Muscle of leg (tissue), 11 donors: ENCODE measurements around the gene ATP8A2. TPM values are rescaled to one million over a fixed set of nuclear protein-coding genes. Genes with fewer than 3 reads are reported as not detected.
"Not testable (repeated sequence)": the region's sequence is repeated elsewhere in the genome, so short reads cannot be mapped to it uniquely, and the experiment has no call there.

Experiments
- DNase-seq: peaks from one replicate; pipeline ENCODE4 v3.0.0; 2013
- H3K27ac ChIP-seq: one replicate; pipeline ENCODE4 v1.5.1; 2013; ENCODE audit warnings: mild to moderate bottlenecking, low read length, control low read depth
- H3K27me3 ChIP-seq: one replicate; pipeline ENCODE4 v1.6.1; 2013; ENCODE audit warnings: low read length; ENCODE audit not compliant: control insufficient read depth, insufficient read depth
- H3K36me3 ChIP-seq: one replicate; pipeline ENCODE4 v1.6.1; 2013; ENCODE audit warnings: low read length; ENCODE audit not compliant: control insufficient read depth, insufficient read depth
- H3K4me1 ChIP-seq: one replicate; pipeline ENCODE4 v1.6.1; 2013; ENCODE audit warnings: low read length; ENCODE audit not compliant: control insufficient read depth, insufficient read depth
- H3K4me3 ChIP-seq: one replicate; pipeline ENCODE4 v1.5.1; 2013; ENCODE audit warnings: low read length, control low read depth
- H3K9me3 ChIP-seq: replicated peaks from 2 replicates; pipeline ENCODE4 v1.6.1; 2013; ENCODE audit warnings: low read depth, low read length; ENCODE audit not compliant: control insufficient read depth
- WGBS: methylation state at CpG from one replicate; pipeline ENCODE4 v1.1.5; 2013; ENCODE audit warnings: missing lambda C conversion rate; ENCODE audit not compliant: insufficient coverage; 5-methylcytosine and 5-hydroxymethylcytosine counted together
- polyA plus RNA-seq, 8 donors: library from polyadenylated mRNA; unstranded; fragments of 120-200 nt; gene quantifications; one replicate each; pipeline versions ENCODE4 v1.2.1 to v1.2.3, GENCODE V29; 2013; ENCODE audit warnings: inconsistent platforms in 1 of 8, low replicate concordance in 1 of 8; ENCODE audit not compliant: insufficient read length in 8 of 8, insufficient read depth in 1 of 8
- total RNA-seq: library from RNA; stranded (reverse); fragments of 120-200 nt; gene quantifications from one replicate; pipeline ENCODE4 v1.2.4, GENCODE V29; 2013

The ATP8A2 gene
- total and polyA plus RNA-seq, 9 donors, result 0.89 to 2.9 (median 1.6) TPM

DNA sequence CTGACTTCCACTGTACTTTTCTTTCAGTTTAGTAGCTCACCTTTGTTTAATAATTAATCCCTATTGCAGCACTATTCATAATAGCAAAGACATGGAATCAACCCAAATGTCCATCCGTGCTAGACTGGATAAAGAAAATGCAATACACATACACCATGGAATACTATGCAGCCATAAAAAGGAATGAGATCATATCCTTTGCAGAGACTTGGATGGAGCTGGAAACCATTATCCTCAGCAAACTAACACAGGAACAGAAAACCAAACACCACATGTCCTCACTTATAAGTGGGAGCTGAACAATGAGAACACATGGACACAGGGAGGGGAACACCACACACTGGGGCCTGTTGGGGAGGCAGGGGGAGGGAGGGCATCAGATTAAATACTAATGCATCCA lies 402.3 kb downstream of the ATP8A2 start:
- H3K27me3 ChIP-seq, H3K4me3 ChIP-seq, DNase-seq, H3K36me3 ChIP-seq, H3K27ac ChIP-seq, H3K9me3 ChIP-seq: not testable (repeated sequence)
- H3K4me1 ChIP-seq, result peaks cover 26% of the 10 kb centered on the region
- WGBS, result no CpG with 5 or more reads among the region's 1 CpG

DNA sequence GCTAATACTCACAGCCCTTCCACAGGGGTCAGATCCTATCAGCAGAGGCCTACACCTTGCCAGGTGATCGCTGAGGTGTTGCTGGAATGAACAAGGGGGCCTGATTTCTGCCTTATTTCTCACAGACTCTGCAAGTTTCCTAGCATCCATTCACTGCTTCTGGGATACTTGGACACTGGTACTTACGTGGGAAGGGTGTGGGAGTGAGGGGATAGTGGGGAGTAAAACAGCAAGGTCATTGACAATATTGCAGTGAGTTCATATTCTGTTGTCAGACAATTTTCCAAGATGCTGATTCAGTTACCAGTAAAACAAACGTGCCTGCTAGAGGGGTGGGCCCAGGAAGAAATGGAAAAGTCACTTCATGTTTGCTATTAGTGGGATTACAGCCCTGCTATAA lies 403.5 kb downstream of the ATP8A2 start:
- H3K27me3 ChIP-seq, result no peaks in the 10 kb centered on the region
- 86% methylated on average over 2 of the region's 3 CpGs for WGBS

DNA sequence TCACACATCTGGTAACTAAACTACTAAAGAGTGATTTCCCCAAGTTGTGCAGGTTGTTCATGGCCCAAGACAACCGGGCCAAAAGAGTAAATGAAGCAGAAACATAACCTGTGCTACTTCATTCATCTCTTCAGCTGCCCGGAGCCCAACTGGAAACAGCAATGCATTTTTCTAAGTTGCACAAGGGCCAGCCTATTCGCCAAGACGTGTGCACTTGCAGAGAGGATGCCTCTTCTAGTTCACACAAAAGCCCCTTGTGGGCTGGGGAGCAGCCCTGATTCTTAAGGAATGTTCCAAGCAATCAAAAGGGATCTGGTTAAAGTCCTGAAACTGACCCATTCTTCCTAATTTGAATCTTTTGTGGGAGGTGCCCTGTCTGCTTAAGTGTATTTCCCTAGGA lies 404.2 kb downstream of the ATP8A2 start:
- no peaks in the 10 kb centered on the region for H3K27me3 ChIP-seq
- no peak for DNase-seq
- H3K4me3 ChIP-seq, result no peak overlapping the region
- no peak overlapping the region for H3K27ac ChIP-seq
- no peaks in the 10 kb centered on the region for H3K36me3 ChIP-seq
- peaks cover 15% of the 10 kb centered on the region for H3K4me1 ChIP-seq
- WGBS, result 50% methylated on average over 2 of the region's 4 CpGs
- no peaks in the 10 kb centered on the region for H3K9me3 ChIP-seq

More for the DNA sequence above, 403.5 kb downstream of the ATP8A2 start:
- no peak overlapping the region for H3K27ac ChIP-seq
- no peaks in the 10 kb centered on the region for H3K36me3 ChIP-seq
- H3K9me3 ChIP-seq, result no peaks in the 10 kb centered on the region
- H3K4me1 ChIP-seq, result peaks cover 17% of the 10 kb centered on the region
- no peak for DNase-seq
- H3K4me3 ChIP-seq, result no peak overlapping the region

DNA sequence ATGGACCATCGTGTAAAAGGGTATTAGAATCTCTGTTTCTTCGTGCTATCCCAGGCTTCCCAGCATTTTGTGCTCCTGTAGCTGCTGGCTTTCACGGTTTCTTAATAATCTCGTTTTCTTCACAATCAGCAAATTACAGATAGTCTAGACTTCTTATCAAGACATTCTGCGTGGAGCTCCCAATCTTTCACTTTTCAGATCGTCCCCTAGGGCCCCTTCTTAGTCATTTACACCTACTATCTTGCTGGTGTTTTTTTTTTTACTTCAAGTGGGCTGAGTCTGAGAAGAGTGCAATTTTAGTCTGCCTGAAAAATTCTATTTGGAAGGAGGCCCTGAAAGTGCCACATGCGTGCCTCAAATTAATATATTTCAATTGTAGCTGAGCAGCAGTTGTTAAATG lies 404.9 kb downstream of the ATP8A2 start:
- no peaks in the 10 kb centered on the region for H3K9me3 ChIP-seq
- no peak for DNase-seq
- no peak overlapping the region for H3K27ac ChIP-seq
- no peaks in the 10 kb centered on the region for H3K36me3 ChIP-seq
- peaks cover 10% of the 10 kb centered on the region for H3K4me1 ChIP-seq
- no peak overlapping the region for H3K4me3 ChIP-seq
- no peaks in the 10 kb centered on the region for H3K27me3 ChIP-seq
- WGBS, result 62% methylated on average over 5 of the region's 7 CpGs

DNA sequence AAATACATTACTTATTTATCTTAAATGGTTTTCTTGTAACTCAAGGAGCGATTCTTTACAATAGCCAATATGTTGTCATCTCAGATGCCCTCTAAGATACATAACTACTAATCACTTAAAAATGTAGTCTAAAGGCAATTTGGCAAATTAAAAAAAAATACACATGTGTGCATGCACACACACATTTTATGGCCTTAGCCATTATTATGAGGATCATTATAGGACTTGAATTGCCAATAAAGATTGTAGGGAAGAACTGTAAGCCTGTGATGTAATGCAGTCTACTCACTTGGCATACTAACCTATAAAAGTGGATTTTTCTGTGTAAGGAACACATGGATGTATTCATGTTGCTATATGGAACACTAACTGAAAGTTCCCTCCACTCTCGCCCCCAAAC lies 405.7 kb downstream of the ATP8A2 start:
- Histone ChIP-seq H3K4me1 (peaks cover 8% of the 10 kb centered on the region), H3K4me3 (no peak overlapping the region), H3K9me3 (no peaks in the 10 kb centered on the region), H3K36me3 (no peaks in the 10 kb centered on the region), H3K27me3 (no peaks in the 10 kb centered on the region), H3K27ac (no peak overlapping the region)
- no peak for DNase-seq
- WGBS, result no CpG with 5 or more reads among the region's 2 CpGs

DNA sequence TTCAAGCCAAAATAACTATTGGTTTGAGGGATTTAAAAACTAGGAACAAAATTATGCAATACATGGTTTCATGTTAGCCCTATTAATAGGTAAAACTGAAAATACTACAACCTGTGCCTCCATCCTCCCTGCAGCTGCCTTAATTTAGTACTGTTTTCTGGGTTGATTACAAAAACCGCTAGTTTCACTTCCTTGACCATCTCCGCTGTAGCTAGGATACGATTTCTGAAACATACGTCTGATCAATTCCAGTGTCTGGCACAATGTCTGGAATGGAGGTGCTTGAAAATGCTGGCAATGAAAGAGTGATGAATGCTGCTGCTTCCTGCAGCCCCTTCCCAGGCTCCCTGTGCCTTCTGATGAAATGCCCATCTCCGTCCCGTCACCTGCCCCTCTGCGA lies 406.6 kb downstream of the ATP8A2 start:
- Histone ChIP-seq H3K9me3 (no peaks in the 10 kb centered on the region), H3K36me3 (no peaks in the 10 kb centered on the region), H3K4me3 (no peak overlapping the region), H3K4me1 (peaks cover 12% of the 10 kb centered on the region), H3K27ac (no peak overlapping the region), H3K27me3 (no peaks in the 10 kb centered on the region)
- no peak for DNase-seq
- WGBS, result no CpG with 5 or more reads among the region's 7 CpGs

DNA sequence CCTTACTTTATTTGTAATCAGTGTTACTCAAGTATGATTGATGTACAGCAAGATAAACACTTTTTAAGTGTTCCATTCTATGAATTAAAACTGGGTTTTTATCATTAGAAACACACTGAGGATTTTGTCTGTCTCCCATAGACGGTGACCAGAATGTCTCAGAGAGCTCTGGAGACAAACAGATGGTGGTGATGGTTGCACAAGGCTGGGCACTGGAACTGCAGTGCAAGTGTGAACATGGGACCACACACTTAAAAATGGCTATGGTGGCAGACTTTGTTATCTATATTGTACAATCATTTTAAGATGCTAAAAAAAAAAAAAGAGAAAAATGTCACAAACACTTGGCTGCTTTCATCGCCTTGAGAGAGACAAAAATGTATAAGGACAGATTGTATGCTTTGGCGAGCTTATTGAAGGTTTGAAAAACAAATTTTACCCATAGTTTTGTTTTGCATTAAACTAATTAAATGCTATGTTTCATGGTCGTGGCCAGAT lies 407.1 kb downstream of the ATP8A2 start:
- Histone ChIP-seq H3K9me3 (no peaks in the 10 kb centered on the region), H3K36me3 (no peaks in the 10 kb centered on the region), H3K27ac (no peak overlapping the region), H3K4me3 (no peak overlapping the region), H3K4me1 (peaks cover 17% of the 10 kb centered on the region), H3K27me3 (no peaks in the 10 kb centered on the region)
- no peak for DNase-seq
- WGBS, result no CpG with 5 or more reads among the region's 4 CpGs

DNA sequence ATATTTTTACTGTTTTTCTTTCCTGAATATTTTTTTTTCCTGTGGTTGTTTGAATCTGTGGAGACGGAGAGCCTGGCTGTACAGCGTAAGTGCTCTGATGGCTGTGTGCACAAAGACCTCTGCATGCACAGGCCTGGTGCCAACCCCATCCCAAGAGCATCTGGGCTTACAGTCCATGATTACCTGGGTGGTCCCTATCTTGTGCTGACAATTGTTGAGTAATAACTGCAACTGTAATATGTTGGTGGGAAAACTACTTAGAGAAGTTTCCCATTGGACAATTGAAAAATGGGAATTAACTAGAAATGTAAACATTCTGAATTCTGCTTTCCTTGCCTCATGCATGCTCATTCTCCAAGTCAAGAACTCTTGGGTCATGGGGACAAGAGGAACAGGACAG lies 411.3 kb downstream of the ATP8A2 start:
- no peaks in the 10 kb centered on the region for H3K9me3 ChIP-seq
- H3K4me3 ChIP-seq, result no peak overlapping the region
- H3K36me3 ChIP-seq, result no peaks in the 10 kb centered on the region
- peak; percentile 77 for DNase-seq
- no CpG with 5 or more reads among the region's 2 CpGs for WGBS
- H3K27ac ChIP-seq, result peak overlapping the region; percentile 31
- no peaks in the 10 kb centered on the region for H3K27me3 ChIP-seq
- peaks cover 16% of the 10 kb centered on the region for H3K4me1 ChIP-seq

DNA sequence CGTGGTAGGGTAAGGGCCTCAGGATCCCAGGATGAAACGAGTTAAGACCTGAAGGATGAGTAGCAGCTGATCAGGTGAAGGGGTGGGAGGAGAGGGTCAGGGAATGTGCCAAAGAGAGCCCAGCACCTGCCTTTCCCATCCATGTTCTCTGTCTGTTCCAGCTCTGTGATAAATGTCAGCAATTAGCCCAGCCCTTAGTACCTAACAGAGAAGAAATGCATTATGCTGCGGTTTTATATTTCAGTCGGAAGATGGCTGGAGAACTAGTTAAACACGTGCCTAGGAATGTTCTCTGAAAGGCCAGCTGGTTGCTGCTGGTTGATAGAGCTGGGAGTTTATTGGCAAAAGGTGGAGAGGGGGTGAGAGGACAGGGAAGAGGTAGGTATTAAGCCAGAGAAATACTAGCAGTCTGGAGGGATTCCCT lies 411.8 kb downstream of the ATP8A2 start:
- H3K27ac ChIP-seq, result peak overlapping the region; percentile 31
- H3K9me3 ChIP-seq, result no peaks in the 10 kb centered on the region
- H3K36me3 ChIP-seq, result no peaks in the 10 kb centered on the region
- peak; percentile 74 for DNase-seq
- peaks cover 16% of the 10 kb centered on the region for H3K4me1 ChIP-seq
- no peaks in the 10 kb centered on the region for H3K27me3 ChIP-seq
- no peak overlapping the region for H3K4me3 ChIP-seq
- WGBS, result 30% methylated on average over 4 of the region's 5 CpGs

DNA sequence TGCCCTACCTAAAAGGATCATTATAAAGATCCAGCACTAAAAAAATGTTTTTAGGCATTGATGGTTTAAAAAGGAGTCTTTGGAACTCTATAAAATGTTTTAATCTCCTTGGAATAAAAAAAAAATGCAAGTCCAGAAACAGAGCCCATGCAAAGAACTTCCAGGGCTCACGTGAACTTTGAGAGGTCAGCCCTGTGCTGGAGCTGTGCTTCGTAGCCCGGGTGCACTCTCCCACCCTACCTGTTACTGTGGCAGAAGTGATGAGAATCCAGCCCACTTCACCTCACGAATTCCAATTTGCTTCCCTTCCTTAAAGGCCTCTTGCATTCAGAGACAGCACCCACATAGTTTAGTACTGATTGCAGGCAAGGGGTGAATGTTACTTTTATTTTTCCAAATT lies 412.3 kb downstream of the ATP8A2 start:
- 59% methylated on average over 3 of the region's 4 CpGs for WGBS
- peaks cover 16% of the 10 kb centered on the region for H3K4me1 ChIP-seq
- no peaks in the 10 kb centered on the region for H3K9me3 ChIP-seq
- H3K27me3 ChIP-seq, result no peaks in the 10 kb centered on the region
- no peak overlapping the region for H3K4me3 ChIP-seq
- DNase-seq, result no peak
- peak overlapping the region; percentile 31 for H3K27ac ChIP-seq
- H3K36me3 ChIP-seq, result no peaks in the 10 kb centered on the region

DNA sequence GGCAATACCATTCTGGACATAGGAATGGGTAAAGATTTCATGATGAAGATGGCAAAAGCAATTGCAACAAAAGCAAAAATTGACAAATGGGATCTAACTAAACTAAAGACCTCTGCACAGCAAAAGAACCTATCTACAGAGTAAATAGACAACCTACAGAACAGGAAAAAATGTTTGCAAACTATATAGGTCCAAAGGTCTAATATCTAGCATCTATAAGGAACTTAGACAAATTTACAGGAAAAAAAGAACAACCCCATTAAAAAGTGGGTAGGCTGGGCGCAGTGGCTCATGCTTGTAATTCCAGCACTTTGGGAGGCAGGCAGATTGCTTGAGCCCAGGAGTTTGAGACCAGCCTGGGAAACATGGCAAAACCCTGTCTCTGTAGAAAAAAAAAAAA lies 418.4 kb downstream of the ATP8A2 start:
- not testable (repeated sequence) for H3K4me3 ChIP-seq, DNase-seq
- WGBS, result no CpG with 5 or more reads among the region's 1 CpG

More for the DNA sequence above, 418.4 kb downstream of the ATP8A2 start:
- not testable (repeated sequence) for H3K27ac ChIP-seq, H3K4me1 ChIP-seq, H3K9me3 ChIP-seq, H3K27me3 ChIP-seq, H3K36me3 ChIP-seq
